ENCODE data around the gene ANTKMT.

- TF ChIP-seq CTCF (IDR thresholded peaks at IDR 0.05) (no peak), POLR2AphosphoS5 (IDR thresholded peaks at IDR 0.05; ENCODE audit: insufficient read depth in 1 of 2, low read depth in 1 of 2) (no peak), POLR2A (IDR thresholded peaks at IDR 0.05) (no peak)
Measured at GRCh38 chr16:707062-707538, 13.8 kb upstream of the ANTKMT start.

Measured in vagina (tissue), 2 donors.